Thyroid gland (tissue), 4 donors: ENCODE results near the gene PPP2R2C.

Experiments used
- POLR2A ChIP-seq, 2 donors: fragments of 450-650 bp; IDR thresholded peaks; one replicate each; pipeline ENCODE4 v1.6.1; 2017; ENCODE audit warnings: antibody characterized with exemption in 2 of 2, mild to moderate bottlenecking in 2 of 2, moderate library complexity in 1 of 2
- TF ChIP-seq, protein P1 (sequence below), 6 experiments: fragments of 200-600 bp in 3 of 6; fragments of 450-650 bp in 3 of 6; sonication (generic) in 3 of 6; IDR thresholded peaks; one replicate each; pipeline ENCODE4 v1.5.1; 2016 to 2019; ENCODE audit warnings: antibody characterized with exemption in 6 of 6, mild to moderate bottlenecking in 2 of 6, inconsistent platforms in 1 of 6, moderate library complexity in 1 of 6

DNA sequence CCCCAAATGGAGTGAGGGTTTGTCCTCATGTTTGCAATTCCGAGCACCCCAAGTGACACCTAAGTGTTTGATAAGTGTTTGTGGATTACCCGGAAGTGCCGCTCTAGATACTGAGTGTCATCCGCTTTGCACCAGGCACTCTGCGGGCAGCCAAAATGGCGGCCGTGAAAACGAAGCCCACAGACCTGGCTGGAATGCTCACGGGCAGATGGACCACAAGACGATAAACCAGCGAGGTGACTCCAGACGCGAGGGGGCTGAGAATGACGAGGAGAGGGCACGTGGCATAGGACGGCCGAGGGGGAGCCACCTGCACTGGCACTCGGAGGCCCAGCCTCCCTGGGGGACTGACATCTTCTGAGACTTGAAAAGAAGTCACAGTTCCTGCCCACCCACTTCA, 51.0 kb downstream of the PPP2R2C start:
- TF ChIP-seq, protein P1, sequence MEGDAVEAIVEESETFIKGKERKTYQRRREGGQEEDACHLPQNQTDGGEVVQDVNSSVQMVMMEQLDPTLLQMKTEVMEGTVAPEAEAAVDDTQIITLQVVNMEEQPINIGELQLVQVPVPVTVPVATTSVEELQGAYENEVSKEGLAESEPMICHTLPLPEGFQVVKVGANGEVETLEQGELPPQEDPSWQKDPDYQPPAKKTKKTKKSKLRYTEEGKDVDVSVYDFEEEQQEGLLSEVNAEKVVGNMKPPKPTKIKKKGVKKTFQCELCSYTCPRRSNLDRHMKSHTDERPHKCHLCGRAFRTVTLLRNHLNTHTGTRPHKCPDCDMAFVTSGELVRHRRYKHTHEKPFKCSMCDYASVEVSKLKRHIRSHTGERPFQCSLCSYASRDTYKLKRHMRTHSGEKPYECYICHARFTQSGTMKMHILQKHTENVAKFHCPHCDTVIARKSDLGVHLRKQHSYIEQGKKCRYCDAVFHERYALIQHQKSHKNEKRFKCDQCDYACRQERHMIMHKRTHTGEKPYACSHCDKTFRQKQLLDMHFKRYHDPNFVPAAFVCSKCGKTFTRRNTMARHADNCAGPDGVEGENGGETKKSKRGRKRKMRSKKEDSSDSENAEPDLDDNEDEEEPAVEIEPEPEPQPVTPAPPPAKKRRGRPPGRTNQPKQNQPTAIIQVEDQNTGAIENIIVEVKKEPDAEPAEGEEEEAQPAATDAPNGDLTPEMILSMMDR (IDR thresholded peaks at IDR 0.05), result no peak
- TF ChIP-seq POLR2A (IDR thresholded peaks at IDR 0.05), result no peak
